Fibroblast of the aortic adventitia (primary cell): ENCODE results near the gene PDIK1L. TPM values are rescaled to one million over a fixed set of nuclear protein-coding genes. Genes with fewer than 3 reads are reported as not detected.

Experiments
- DNase-seq: peaks from one replicate; pipeline ENCODE4 v3.0.0-alpha.2; 2010; ENCODE audit warnings: low read depth
- H3K4me3 ChIP-seq: 2 replicates; pipeline ENCODE4 v1.5.1; 2011; ENCODE audit warnings: low read depth, mild to moderate bottlenecking, control low read depth, low read length, moderate library complexity
- CTCF ChIP-seq: IDR thresholded peaks from 2 replicates; pipeline ENCODE4 v1.5.1; 2011; ENCODE audit warnings: mild to moderate bottlenecking, low read length, control low read depth, inconsistent platforms; ENCODE audit not compliant: insufficient read depth
- total RNA-seq: library from RNA; depleted of rRNA; stranded (reverse); fragments of >200 nt; gene quantifications from 2 replicates; pipeline ENCODE4 v1.2.3, GENCODE V29; 2012; ENCODE audit warnings: low replicate concordance

PDIK1L gene
- total RNA-seq, 1 donor: 10.1 TPM

- no peak for DNase-seq
- no peak for TF ChIP-seq CTCF
These were observed 42.4 kb downstream of the PDIK1L start for GRCh38 chr1:26153966-26154532.

GRCh38 chr1:26154750-26155149, 43.1 kb downstream of the PDIK1L start:
- no peak for DNase-seq
- no peak overlapping the region for H3K4me3 ChIP-seq
- TF ChIP-seq CTCF: no peak

More at GRCh38 chr1:26153966-26154532, 42.4 kb downstream of the PDIK1L start:
- no peak overlapping the region for H3K4me3 ChIP-seq

- TF ChIP-seq CTCF: no peak
- DNase-seq: no peak
- H3K4me3 ChIP-seq: no peak overlapping the region
These were observed 44.0 kb downstream of the PDIK1L start for GRCh38 chr1:26155370-26156284.

GRCh38 chr1:26156285-26157038, 44.8 kb downstream of the PDIK1L start:
- DNase-seq: no peak
- H3K4me3 ChIP-seq: no peak overlapping the region
- no peak for TF ChIP-seq CTCF

GRCh38 chr1:26158271-26158907, 46.8 kb downstream of the PDIK1L start:
- TF ChIP-seq CTCF: no peak
- no peak for DNase-seq
- H3K4me3 ChIP-seq: no peak overlapping the region
